ENCODE results near the gene PTPRO.

GRCh38 chr12:15599266-15600037 is 277.1 kb downstream of the PTPRO start:
- no peak for TF ChIP-seq CTCF (IDR thresholded peaks at IDR 0.05; ENCODE audit: insufficient read depth, low read length, poor library complexity, severe bottlenecking)
- no peak for TF ChIP-seq EZH2phosphoT487 (conservative IDR thresholded peaks at IDR 0.05; ENCODE audit: low read length)
